SKM-1 (cell line): ENCODE results near the gene TENM4.
"Not testable (repeated sequence)": the region's sequence is repeated elsewhere in the genome, so short reads cannot be mapped to it uniquely, and the experiment has no call there.

ENCODE experiments used
- DNase-seq: peaks from one replicate; lab custom pipeline; 2025; ENCODE audit not compliant: unreplicated experiment; lab: John Stamatoyannopoulos, UW

Gene TENM4

DNA sequence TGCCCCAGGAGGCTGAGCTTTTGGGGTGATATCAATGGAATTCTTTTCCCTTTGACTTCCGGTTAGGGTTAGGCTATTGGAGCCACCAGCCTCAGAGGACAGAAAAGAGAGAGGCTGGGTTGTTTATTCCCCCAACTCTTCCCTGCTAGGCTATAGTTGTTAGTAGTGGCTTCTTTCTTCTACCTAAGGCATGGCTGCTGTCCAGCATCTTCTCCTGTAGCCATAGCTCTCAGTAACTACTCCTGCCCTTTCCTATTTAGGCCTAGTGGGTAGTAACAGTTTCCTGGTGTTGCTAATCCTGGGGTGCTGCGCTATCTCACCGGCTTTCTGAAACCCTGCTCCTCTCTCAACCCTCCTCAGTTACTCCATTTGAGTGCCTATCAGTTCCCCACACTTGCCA is 184.9 kb downstream of the TENM4 start:
- DNase-seq = no peak

DNA sequence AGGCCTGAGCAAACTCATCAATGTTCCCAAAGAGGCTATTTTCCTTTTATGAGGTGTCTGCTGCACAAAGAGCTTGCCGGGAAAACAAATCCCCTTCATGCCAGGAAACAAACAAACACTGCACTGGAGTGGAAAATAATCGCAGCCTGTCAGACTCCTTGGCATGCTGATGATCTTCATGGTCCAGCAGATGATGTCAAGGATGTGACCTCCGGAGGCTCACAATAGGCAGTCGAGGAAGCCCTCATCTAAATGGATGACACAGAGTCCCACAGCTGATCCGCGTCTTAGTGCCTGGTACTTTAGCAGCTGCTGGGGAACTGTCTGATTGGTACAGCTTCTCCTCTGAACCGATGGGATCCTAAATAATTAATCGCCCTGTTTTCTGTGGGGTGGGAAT is 187.6 kb downstream of the TENM4 start:
- no peak for DNase-seq

DNA sequence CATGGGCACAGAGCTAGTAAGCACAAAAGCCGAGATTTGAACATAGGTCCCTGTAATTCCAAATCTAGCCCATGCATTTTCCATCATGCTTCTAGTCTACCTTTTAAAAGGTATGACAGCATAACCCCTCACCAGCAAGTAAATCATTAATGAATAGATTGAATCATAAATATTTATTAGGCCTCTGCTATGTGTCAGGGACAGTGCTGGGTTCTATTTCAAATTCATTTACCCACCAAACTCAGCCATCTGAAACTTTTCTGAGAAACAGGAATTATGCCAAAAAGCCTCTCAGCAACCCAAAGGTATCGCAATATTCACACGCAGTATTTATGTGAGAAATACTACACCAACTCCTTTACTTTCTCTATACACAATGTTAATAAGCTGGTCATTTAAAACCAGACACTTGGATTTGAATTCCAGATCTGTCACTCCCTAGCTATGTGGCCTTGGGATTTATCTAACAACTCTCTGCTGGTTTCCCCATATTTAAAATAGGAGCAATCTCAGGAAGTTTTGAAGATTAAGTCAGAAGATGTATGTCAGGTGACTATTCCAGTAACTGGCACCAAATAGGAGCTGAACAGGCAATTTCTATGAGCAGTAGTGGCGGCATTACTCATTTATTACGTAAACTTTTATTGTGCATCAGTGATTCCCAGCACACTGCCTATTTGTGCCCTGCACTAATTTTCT is 191.4 kb downstream of the TENM4 start:
- DNase-seq = no peak

DNA sequence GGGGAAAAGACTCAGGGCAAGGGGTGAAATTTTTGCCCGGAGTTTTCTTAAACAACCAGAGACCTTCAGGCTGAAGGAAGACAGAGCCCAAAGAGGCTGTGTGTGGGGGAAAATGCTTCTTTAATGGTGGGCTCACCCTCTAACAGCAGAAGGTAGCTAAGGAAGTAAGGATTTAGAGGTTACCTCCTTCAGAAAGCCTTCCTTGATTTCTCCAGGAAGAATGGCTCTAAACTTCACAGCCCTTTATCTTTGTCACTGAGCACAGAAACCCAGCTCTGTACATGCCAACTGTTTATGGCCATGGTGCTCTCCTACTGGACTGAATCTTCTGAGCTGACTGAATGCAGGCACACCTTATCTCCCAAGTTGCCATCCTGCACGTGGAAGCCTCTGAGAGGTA is 196.0 kb downstream of the TENM4 start:
- no peak for DNase-seq

DNA sequence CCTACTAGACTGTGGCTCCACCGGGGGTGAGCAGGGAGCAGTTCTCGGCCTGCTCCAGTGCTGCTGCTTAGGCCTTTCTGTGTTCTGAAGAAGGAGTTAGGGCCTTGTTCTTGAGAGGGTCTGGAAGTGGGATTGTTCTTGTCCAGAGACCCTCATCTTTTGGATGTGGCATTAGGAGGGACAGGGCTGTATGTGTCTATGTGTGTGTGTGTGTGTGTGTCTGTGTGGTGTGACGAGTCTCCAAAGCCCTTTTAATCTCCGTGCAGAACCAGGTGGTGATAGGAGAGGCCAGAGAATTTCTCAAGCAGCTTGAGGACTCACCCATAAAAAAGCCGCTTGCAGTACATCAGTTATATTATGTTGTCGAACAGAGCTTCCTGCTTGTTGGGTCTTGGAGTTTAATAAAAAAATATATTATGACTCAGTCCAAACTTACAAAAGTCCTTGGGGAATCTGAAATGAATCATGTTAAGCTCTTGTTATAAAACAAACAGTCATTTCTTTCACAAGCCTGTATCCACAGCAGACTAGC is 196.5 kb downstream of the TENM4 start:
- no peak for DNase-seq

DNA sequence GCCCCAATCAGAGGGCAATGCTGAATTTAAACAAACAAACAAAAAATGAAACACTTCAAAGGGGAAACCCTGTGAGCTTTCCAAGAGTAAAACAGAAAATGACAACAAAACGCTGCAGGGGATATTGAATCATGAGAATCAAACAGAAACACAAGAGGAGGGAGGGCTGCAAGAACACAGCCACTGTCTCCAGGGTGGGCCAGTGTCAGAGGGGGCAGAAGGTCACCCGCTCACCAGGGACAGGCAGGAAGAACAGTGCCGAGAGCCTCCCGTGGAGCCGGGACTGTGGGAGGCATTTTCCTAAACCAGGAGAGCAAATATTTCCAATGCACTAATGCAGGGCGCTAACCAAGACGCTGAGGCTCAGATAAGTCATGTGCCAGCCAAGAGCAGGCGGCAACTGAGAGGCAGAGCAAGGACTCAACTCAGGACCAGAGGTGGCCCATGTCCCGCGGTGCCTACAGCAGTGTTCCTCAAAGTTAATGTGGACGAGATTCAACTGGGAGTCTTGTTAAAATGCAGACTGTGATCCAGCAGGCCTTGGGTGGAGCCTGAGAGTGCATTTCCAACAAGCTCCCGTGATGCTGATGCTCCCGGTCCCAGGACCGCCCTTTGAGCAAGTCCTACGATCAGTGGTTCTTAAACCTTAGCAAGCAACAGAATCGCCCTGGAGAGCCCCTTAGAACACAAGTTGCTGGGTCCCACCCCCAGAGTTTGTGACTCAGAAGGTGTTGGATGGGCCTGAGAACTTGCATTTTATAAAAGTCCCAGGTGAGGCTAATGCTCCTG is 197.2 kb downstream of the TENM4 start:
- DNase-seq = no peak

DNA sequence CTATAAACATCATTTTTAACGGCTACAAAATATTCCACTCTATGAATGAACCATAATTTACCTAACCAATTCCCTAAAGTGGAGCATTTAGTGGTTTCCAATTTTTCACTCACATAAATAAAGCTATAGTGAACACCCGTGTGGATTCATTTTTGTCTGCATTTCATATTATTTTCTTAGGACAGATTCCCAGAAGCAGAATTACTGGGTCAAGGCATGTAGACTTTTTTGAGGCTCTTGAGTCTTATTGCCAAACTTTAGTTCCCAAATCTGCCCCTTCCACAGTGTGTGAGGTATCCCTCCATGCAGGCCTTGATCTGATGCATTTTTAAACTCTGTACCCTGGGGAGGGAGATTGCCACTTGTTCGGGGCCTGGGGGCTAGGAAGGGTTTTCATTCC is 198.2 kb downstream of the TENM4 start:
- no peak for DNase-seq

DNA sequence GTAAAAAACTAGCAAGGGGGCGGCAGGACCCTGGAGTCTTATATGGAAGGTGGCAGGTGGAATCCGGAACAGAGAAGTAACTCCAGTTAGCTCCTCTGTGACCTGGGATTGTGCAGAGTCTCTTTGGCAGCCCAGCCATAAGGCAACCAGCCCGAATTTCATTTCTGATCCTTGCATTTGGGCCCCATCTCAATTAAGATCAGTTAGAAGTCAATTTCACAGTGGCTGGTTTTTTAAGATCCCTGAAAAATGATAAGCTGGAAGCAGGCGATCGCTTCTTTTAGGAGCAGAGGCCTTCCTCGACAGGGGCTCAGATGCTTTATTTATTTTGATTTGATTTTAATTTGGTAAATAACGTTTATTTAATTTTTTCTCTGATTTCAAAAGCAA is 199.0 kb downstream of the TENM4 start:
- no peak for DNase-seq

DNA sequence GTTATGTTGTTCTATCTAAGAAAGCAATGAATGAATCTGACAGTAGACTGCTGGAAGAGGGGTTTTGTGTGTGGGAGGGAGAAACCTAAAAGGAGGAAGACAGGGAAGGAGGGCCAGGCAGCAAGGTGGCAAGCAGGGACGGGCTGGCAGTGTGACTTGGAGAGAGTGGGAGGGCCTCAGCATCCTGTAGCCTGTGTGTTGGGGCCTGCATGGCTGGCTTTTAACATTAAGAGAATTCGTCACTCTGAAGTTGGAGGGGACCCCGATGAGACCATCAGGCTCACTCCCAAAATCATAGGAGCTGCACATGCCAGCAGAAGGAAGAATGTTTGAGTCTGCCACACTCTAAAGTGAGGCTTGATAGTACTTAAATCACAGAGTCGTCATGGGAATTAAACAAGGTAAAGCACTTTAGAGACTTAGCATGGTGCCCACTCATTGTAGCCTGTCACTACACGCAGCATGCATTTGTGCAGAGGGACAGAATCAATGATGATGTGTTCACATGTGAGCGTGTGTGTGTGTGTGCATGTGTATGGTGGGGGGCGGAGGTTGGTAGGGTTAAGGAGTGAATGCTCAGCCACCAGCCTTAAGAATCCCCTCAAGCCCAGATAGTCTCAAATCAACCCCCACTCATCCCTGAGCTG is 199.5 kb downstream of the TENM4 start:
- DNase-seq = no peak

DNA sequence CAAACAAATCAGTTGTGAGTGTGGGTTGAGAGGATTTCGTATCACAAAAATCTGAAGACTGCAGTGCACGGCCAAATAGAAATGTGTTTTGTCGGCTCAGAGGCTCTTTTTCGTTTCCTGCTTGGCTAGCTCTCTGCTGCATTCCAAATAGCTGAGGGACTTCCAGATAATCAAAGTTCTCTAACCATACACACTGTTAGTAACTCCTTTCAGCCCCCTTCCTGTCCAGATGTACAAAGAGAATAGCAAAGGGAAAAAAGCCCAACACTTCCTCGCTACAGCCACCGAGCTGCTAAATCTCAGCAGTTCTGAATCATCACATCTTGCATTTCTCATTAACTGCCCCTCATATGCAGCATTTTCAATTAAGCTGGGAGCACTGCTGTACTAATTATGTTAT is 203.1 kb downstream of the TENM4 start:
- no peak for DNase-seq

DNA sequence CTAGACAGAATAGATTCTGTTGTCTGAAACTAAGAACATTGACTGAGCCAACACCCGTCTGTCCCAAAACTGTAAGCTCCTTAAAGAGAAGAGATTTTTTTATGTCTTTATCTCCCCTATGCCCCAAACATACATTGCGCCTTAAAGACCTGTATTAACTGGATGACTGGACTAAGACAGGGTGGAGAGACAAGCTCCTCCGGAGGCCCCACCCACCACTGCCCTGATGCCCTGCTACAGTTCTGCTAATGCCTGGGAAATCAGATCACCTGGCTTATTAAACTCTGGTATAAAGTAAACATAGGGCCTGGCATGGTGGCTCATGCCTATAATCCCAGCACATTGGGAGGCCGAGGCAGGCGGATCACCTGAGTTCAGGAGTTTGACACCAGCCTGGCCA is 203.7 kb downstream of the TENM4 start:
- DNase-seq = no peak

DNA sequence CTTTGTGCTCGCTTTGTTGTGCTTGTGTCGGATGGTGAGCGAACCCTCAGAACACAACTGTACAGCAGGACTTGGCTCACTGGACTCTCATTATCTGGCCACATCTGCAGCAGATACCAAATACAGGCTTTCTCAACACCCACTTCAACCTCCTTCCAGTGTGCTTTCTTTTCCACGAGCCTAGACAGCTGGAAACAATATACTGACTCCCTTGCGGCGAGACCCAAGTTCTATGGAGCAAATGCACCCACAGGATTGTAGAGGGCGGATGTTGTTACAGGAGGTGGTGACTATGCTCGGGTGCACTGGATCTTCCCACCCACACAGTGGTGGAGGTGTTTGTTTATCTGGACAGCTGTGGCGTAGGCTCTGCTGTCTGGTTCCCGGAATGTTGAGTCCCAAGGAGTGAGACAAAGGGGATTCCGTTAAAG is 204.3 kb downstream of the TENM4 start:
- DNase-seq = no peak

DNA sequence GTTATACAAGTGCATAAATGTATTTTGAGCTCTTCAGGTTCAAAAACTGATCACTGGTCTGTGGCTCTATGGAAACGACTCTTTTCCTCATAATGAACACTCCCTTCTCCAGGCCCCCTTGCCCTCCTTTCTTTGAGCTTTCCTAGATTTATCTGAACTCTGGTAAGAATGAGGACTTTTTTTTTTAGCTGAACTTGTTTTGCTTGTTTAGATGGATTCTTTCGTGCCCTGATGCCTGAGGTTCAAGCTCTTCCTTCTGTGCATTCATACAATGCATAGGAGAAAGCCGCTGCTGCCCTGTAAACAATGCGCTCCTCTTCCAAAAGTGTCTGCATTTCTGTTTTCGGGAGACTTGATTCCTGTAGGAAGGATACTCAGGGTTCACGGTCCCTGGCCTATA is 205.1 kb downstream of the TENM4 start:
- DNase-seq = no peak

DNA sequence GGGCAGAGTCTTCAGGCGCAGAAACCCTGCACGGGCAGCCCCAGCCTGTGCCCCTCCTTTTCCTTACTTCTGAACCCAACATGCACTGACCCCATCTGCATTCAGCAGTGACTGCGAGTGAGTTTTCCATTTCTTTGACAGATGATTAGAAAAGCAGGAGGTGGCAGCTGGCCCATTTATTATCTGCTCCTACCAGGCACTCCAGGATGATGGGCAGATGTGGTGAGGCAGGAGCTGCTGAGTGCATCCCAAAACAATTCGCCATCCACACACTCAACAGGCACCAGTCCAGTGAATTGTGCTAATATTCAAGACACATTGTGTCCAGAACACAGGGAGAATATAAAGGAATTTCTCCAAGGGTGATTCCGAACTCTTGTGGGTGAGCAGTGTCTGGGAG is 208.5 kb downstream of the TENM4 start:
- no peak for DNase-seq

DNA sequence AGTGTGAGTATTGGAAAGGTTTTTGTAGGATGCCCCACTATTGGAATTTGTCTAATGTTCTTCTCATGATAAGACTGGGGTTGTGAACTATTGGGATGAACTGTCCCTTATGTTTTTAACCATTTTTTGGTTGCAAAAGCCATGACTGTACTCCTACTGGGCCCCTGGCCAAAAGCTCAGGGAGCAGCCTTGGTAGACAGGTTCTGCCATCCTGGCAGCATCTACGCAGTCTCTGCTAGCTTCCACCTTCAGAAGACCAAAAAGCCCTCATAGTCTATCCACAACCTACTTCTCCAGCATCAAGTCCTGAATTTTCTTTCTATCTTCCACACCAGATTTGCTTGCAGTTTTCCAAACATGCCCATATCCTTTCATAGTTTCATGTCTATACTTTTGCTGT is 211.8 kb downstream of the TENM4 start:
- no peak for DNase-seq

DNA sequence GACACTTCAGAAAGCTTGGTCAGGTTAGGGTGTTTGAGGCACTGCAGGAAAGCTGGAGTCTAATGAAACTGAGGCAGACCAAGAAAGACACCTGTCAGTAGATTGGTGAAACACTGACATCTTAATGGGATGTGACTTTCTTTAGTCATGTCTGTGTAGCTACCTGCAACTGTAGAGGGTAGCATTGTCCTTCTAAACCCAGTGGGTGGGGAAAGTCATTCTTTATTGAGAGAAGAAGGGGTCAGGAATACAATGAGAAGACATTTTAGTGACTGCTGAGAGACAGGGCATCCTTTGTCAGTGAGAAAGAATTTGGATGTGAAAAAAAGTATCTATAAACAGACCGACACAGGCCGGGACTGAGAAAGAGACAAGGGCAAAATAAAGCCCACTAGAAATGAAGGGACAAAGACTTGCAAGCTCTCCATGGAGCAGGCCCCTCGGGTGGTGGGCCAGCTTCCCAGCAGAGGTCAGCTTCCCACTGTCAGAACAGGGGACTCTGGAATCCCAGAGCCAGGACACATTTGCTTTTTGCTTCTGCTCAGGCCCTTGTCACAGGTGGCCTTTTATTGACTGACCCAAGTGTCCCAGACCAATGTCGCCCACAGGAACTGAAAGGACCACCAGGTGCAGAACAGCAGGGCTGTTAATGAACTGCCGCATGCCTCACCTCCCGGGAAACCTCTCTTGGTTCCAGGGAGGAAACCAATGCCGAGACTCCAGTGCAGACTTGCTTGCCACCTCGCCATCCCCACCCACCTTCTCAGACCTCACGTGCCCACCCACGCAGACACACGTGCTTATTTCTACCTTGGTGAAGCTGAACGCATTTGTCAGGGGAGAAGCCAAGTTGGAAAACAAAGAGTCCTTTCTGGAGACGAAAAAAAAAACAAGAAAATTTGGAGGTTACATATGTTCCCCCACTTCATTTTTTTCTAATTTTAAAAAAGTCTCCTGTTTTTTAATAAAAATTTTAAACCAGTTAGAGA is 212.8 kb downstream of the TENM4 start:
- no peak for DNase-seq

DNA sequence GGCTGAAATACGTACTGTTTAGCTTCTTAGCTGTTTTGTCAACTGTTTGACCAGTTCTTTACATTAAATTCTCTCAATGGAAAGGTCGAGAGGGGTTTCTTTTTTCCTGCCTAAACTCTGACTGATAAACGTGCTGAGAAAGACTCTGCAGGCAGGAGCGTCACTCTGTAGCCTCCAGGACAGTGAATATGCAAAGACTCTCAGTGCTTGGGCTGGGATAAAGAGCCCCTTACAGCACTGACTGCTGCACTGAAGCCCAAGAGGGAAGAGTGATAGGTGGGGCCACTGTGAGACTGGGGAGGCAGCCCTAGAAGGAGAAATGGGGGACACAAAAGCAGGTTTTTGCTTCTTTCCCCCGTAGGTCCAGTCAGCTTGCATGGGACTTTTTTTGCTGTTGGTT is 213.5 kb downstream of the TENM4 start:
- no peak for DNase-seq

DNA sequence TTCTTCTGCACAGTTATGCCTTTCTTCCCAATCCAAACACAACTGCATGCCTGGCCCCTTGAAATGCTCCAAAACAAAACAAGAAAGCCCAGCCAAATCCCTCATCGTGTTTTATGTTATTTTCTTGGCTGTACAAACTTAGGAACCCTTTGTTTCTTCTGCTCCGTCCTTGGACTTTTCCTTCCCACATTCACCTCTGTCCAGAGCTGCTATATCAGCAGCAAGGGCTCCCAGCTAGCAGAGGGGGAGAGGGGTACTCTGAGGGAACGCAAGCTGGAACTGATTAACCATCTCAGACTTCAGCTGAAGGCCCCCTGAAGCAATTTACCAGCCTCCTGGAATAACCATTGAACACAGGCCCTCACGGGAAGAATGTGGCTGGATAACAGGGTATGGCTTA is 214.7 kb downstream of the TENM4 start:
- DNase-seq = no peak

DNA sequence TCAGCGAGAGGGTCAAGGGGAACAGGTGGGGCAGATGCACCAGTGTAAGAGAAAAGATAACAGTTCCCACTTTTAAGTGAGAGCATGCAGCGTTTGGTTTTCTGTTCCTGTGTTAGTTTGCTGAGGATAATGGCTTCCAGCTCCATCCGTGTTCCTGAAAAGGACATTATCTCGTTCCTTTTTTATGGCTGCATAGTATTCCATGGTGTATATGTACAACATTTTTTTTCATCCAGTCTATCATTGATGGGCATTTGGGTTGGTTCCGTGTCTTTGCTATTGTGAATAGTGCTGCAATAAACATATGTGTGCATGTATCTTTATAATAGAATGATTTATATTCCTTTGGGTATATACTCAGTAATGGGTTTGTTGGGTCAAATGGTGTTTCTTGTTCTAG is 218.7 kb downstream of the TENM4 start:
- not testable (repeated sequence) for DNase-seq

DNA sequence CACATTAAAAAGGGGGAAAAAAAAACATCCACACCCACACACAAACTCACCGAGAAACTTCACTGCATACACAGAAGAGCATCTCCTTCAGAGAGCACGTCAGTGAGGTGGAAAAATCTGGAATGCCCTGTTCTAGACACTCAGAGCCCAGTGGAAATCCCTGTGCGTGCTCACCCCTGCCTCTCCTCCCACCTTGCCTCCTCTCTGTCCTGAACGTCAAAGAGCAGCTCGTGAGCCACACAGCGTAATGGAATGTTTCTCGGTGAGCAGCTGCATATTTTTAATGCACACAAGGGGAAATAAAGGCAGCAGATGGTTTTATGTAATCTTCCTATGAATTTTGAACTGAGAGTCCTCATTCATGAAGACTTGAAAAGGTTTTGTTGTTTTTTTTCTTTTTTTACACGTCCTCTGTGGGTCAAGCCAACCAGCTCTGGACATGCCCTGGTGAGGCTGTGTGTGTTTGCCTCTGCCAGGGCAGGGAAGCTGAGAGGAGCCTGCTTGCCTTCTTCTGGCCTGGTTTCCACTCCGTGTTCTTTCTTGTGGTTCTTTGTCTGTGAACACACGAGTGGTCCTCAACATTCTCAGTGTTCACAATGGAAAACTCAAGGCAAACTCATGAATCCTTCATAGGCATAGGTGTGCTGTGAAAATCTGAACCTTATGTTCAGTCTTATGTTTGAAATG is 219.2 kb downstream of the TENM4 start:
- DNase-seq = no peak
